NCI-H226 (cell line): ENCODE data around the gene DEFB132.
A peak's percentile ranks its signal among the peaks of the same experiment; 100 is the strongest.

Experiments
- DNase-seq: peaks from one replicate; pipeline ENCODE4 v3.0.0-alpha.2; 2015

Gene DEFB132

GRCh38 chr20:297925-298775 lies 40.6 kb downstream of the DEFB132 start:
- peak; percentile 32 for DNase-seq

- no peak for DNase-seq
These were observed 41.4 kb downstream of the DEFB132 start for GRCh38 chr20:298776-299391.

- DNase-seq: no peak
These were observed 42.9 kb downstream of the DEFB132 start for GRCh38 chr20:300345-300990.

- DNase-seq: no peak
These were observed 44.6 kb downstream of the DEFB132 start for GRCh38 chr20:301886-302848.

GRCh38 chr20:305745-306144 lies 48.2 kb downstream of the DEFB132 start:
- DNase-seq: no peak

GRCh38 chr20:308427-309038 lies 51.0 kb downstream of the DEFB132 start:
- DNase-seq: no peak

- no peak for DNase-seq
These were observed 51.8 kb downstream of the DEFB132 start for GRCh38 chr20:309306-309840.

GRCh38 chr20:309841-310644 lies 52.5 kb downstream of the DEFB132 start:
- DNase-seq: peak; percentile 86

GRCh38 chr20:310645-311044 lies 53.1 kb downstream of the DEFB132 start:
- no peak for DNase-seq
